ENCODE data around the gene DBF4B. TPM values are rescaled to one million over a fixed set of nuclear protein-coding genes. Genes with fewer than 3 reads are reported as not detected.

DBF4B gene
- total and polyA plus RNA-seq, 2 of the 13 experiments (the other 11 are each of a cell fraction or from before 2014, with no cell fraction given): 11.7 to 13.2 TPM

DNA sequence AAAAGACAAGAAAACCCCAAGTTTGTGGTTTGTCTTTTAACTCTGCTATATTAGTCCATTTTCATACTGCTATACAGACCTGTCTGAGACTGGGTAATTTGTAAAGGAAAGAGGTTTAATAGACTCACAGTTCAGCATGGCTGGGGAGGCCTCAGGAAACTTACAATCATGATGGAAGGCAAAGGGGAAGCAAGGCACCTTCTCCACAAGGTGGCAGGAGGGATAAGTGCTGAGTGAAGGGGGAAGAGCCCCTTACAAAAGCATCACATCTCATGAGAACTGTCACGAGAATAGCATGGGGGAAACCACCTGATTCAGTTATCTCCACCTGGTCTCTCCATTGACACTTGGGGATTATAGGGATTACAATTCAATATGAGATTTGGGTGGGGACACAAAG, 36.8 kb downstream of the DBF4B start:
- Histone ChIP-seq H3K9me3 (ENCODE audit: low read length) (no peaks in the 10 kb centered on the region), H2AFZ (ENCODE audit: low read length) (no peak overlapping the region), H3K4me1 (ENCODE audit: insufficient read depth, low read length) (no peaks in the 10 kb centered on the region), H3K79me2 (ENCODE audit: insufficient read depth, low read length) (no peaks in the 10 kb centered on the region), H3K4me3 (replicated peaks in 1 of 3; ENCODE audit: insufficient read depth in 1 of 3, low read depth in 2 of 3, low read length in 3 of 3) (no peak overlapping the region), H3K9ac (ENCODE audit: insufficient read depth, low read depth, low read length) (no peak overlapping the region), H4K20me1 (ENCODE audit: insufficient read depth, low read length) (no peaks in the 10 kb centered on the region), H3K27me3 (ENCODE audit: control insufficient read depth in 1 of 2, insufficient read depth in 2 of 2, low read length in 2 of 2) (no peaks in the 10 kb centered on the region), H3K27ac (ENCODE audit: extremely low read length, insufficient read depth, low read length) (no peak overlapping the region), H3K36me3 (replicated peaks in 1 of 2; ENCODE audit: control insufficient read depth in 1 of 2, insufficient read depth in 2 of 2, low read length in 2 of 2) (peaks cover 15 to 35% of the 10 kb centered on the region in 2 experiments; a peak in 4 of 5 replicates), H3K4me2 (ENCODE audit: low read depth, low read length) (no peak overlapping the region)
- POLR2A ChIA-PET: interaction anchor here (0.7 kb wide), 1 partner anchor 10 kb away, joined by 4 read pairs; no protein-coding TSS in a partner anchor
- no peak for DNase-seq (ENCODE audit: low spot score)
- no peak for ATAC-seq
- in situ Hi-C loops (cut with HindIII; ENCODE audit: extremely low pct_ligation_motif_present, low pct_unique_long_range_greater_than_20kb): no loop called here
- 100% methylated on average over 1 of the region's 1 CpG for WGBS (ENCODE audit: low lambda C conversion rate)
- no peak for FAIRE-seq
- no TSS peak for BruUV-seq (replicated peaks)
- intact Hi-C loops (cut with micrococcal nuclease; ENCODE audit: unreplicated experiment): no loop called here
- CTCF ChIA-PET (ENCODE audit: low intra/inter-chr PET ratio, low total read pairs): no interaction called here
- TF ChIP-seq KAT8 (CRISPR knock-in tag; IDR thresholded peaks at IDR 0.05) (no peak), ZBTB42 (CRISPR knock-in tag; IDR thresholded peaks at IDR 0.05) (no peak), ZNF253 (CRISPR knock-in tag; IDR thresholded peaks at IDR 0.05; ENCODE audit: borderline replicate concordance) (no peak), ARID3A (IDR thresholded peaks at IDR 0.05; ENCODE audit: low read depth, low read length) (no peak), MTA1 (CRISPR knock-in tag; IDR thresholded peaks at IDR 0.05; ENCODE audit: borderline replicate concordance) (no peak), ZNF550 (CRISPR knock-in tag; IDR thresholded peaks at IDR 0.05; ENCODE audit: borderline replicate concordance) (no peak), ZNF740 (CRISPR knock-in tag; IDR thresholded peaks at IDR 0.05) (no peak), SOX5 (CRISPR knock-in tag; IDR thresholded peaks at IDR 0.05; ENCODE audit: borderline replicate concordance) (no peak), ZNF567 (CRISPR knock-in tag; IDR thresholded peaks at IDR 0.05; ENCODE audit: borderline replicate concordance) (no peak), ZHX2 (IDR thresholded peaks at IDR 0.05; ENCODE audit: low read depth) (no peak), ZHX2 (CRISPR knock-in tag; IDR thresholded peaks at IDR 0.05; ENCODE audit: borderline replicate concordance) (no peak), RBAK (CRISPR knock-in tag; IDR thresholded peaks at IDR 0.05) (no peak), U2AF1 (optimal IDR thresholded peaks at IDR 0.05; ENCODE audit: low read depth, low read length) (no peak), ZNF326 (CRISPR knock-in tag; IDR thresholded peaks at IDR 0.05; ENCODE audit: borderline replicate concordance) (no peak), MAZ (IDR thresholded peaks at IDR 0.05; ENCODE audit: borderline replicate concordance, low read depth, low read length) (no peak), MAZ (CRISPR knock-in tag; IDR thresholded peaks at IDR 0.05; ENCODE audit: low read depth) (no peak), ZNF17 (CRISPR knock-in tag; IDR thresholded peaks at IDR 0.05) (no peak), PAX8 (CRISPR knock-in tag; IDR thresholded peaks at IDR 0.05; ENCODE audit: borderline replicate concordance) (no peak), ZNF501 (CRISPR knock-in tag; IDR thresholded peaks at IDR 0.05) (no peak)

All from HepG2 (cell line).